ENCODE measurements around the gene LYPLAL1.

The LYPLAL1 gene

GRCh38 chr1:219160967-219161366 lies 12.7 kb upstream of the LYPLAL1 start:
- no peak overlapping the region for H3K27ac ChIP-seq (ENCODE audit: low read depth, low read length)
- no peak overlapping the region for H3K9ac ChIP-seq (ENCODE audit: low read length)
- H3K4me3 ChIP-seq (ENCODE audit: low read depth, low read length), result no peak overlapping the region
- WGBS (ENCODE audit: extremely low coverage, insufficient coverage, insufficient read length), result no CpG with 5 or more reads among the region's 2 CpGs
- H3K14ac ChIP-seq (ENCODE audit: low read length), result no peak overlapping the region
- H2BK120ac ChIP-seq (ENCODE audit: insufficient read depth, low read length, poor library complexity), result no peak overlapping the region
- H2BK12ac ChIP-seq (ENCODE audit: low read length), result no peak overlapping the region
- no peak overlapping the region for H2AFZ ChIP-seq (ENCODE audit: insufficient read depth, low read length, poor library complexity)
- no peak overlapping the region for H4K8ac ChIP-seq (ENCODE audit: low read depth, low read length)
- no peak for DNase-seq
- H2AK5ac ChIP-seq (ENCODE audit: low read length), result no peak overlapping the region
- H3K36me3 ChIP-seq (ENCODE audit: control insufficient read depth in 1 of 2, insufficient read depth in 2 of 2, low read length in 2 of 2), result no peaks in the 10 kb centered on the region
- H3K4me1 ChIP-seq (ENCODE audit: control insufficient read depth in 1 of 2, insufficient read depth in 2 of 2, low read length in 2 of 2), result no peaks in the 10 kb centered on the region
- H2BK5ac ChIP-seq (ENCODE audit: low read depth, low read length, poor library complexity), result no peak overlapping the region
- H3K23ac ChIP-seq (ENCODE audit: low read length), result no peak overlapping the region
- no peaks in the 10 kb centered on the region for H3K9me3 ChIP-seq (ENCODE audit: insufficient read depth, low read depth, low read length)
- H3K79me2 ChIP-seq (ENCODE audit: control insufficient read depth, insufficient read depth, low read length, poor library complexity), result no peaks in the 10 kb centered on the region
- no peak overlapping the region for H3K4ac ChIP-seq (ENCODE audit: low read depth, low read length)
- no peak overlapping the region for H4K91ac ChIP-seq (ENCODE audit: low read depth, low read length)
- no peaks in the 10 kb centered on the region for H3K79me1 ChIP-seq (ENCODE audit: low read length)
- H4K12ac ChIP-seq (ENCODE audit: low read depth, low read length), result no peak overlapping the region
- no peak overlapping the region for H3K4me2 ChIP-seq (ENCODE audit: low read length)
- H3K27me3 ChIP-seq (ENCODE audit: insufficient read depth, low read length), result no peaks in the 10 kb centered on the region
- H3K18ac ChIP-seq (ENCODE audit: low read length), result no peak overlapping the region

- H3K14ac ChIP-seq (ENCODE audit: low read length), result no peak overlapping the region
- no peak overlapping the region for H2AK5ac ChIP-seq (ENCODE audit: low read length)
- H3K4me2 ChIP-seq (ENCODE audit: low read length), result no peak overlapping the region
- H3K79me1 ChIP-seq (ENCODE audit: low read length), result no peaks in the 10 kb centered on the region
- H3K4me1 ChIP-seq (ENCODE audit: control insufficient read depth in 1 of 2, insufficient read depth in 2 of 2, low read length in 2 of 2), result no peaks in the 10 kb centered on the region
- H2BK120ac ChIP-seq (ENCODE audit: insufficient read depth, low read length, poor library complexity), result no peak overlapping the region
- H3K18ac ChIP-seq (ENCODE audit: low read length), result no peak overlapping the region
- H3K4ac ChIP-seq (ENCODE audit: low read depth, low read length), result no peak overlapping the region
- no peak overlapping the region for H3K4me3 ChIP-seq (ENCODE audit: low read depth, low read length)
- no peak for DNase-seq
- H4K91ac ChIP-seq (ENCODE audit: low read depth, low read length), result no peak overlapping the region
- H3K27me3 ChIP-seq (ENCODE audit: insufficient read depth, low read length), result no peaks in the 10 kb centered on the region
- no CpG with 5 or more reads among the region's 1 CpG for WGBS (ENCODE audit: extremely low coverage, insufficient coverage, insufficient read length)
- no peak overlapping the region for H3K23ac ChIP-seq (ENCODE audit: low read length)
- H2AFZ ChIP-seq (ENCODE audit: insufficient read depth, low read length, poor library complexity), result no peak overlapping the region
- no peaks in the 10 kb centered on the region for H3K9me3 ChIP-seq (ENCODE audit: insufficient read depth, low read depth, low read length)
- H3K36me3 ChIP-seq (ENCODE audit: control insufficient read depth in 1 of 2, insufficient read depth in 2 of 2, low read length in 2 of 2), result no peaks in the 10 kb centered on the region
- no peak overlapping the region for H3K9ac ChIP-seq (ENCODE audit: low read length)
- no peak overlapping the region for H4K12ac ChIP-seq (ENCODE audit: low read depth, low read length)
- H2BK12ac ChIP-seq (ENCODE audit: low read length), result no peak overlapping the region
- H2BK5ac ChIP-seq (ENCODE audit: low read depth, low read length, poor library complexity), result no peak overlapping the region
- no peak overlapping the region for H4K8ac ChIP-seq (ENCODE audit: low read depth, low read length)
- H3K79me2 ChIP-seq (ENCODE audit: control insufficient read depth, insufficient read depth, low read length, poor library complexity), result no peaks in the 10 kb centered on the region
- H3K27ac ChIP-seq (ENCODE audit: low read depth, low read length), result no peak overlapping the region
Measured at GRCh38 chr1:219161371-219161770, 12.3 kb upstream of the LYPLAL1 start.

- Histone ChIP-seq H3K27ac (ENCODE audit: low read depth, low read length) (no peak overlapping the region), H3K27me3 (ENCODE audit: insufficient read depth, low read length) (no peaks in the 10 kb centered on the region), H3K9me3 (ENCODE audit: insufficient read depth, low read depth, low read length) (no peaks in the 10 kb centered on the region), H3K79me2 (ENCODE audit: control insufficient read depth, insufficient read depth, low read length, poor library complexity) (no peaks in the 10 kb centered on the region), H2BK5ac (ENCODE audit: low read depth, low read length, poor library complexity) (no peak overlapping the region), H4K91ac (ENCODE audit: low read depth, low read length) (no peak overlapping the region), H2BK12ac (ENCODE audit: low read length) (no peak overlapping the region), H3K79me1 (ENCODE audit: low read length) (no peaks in the 10 kb centered on the region), H2AK5ac (ENCODE audit: low read length) (no peak overlapping the region), H3K4me2 (ENCODE audit: low read length) (no peak overlapping the region), H3K9ac (ENCODE audit: low read length) (no peak overlapping the region), H4K12ac (ENCODE audit: low read depth, low read length) (no peak overlapping the region), H2AFZ (ENCODE audit: insufficient read depth, low read length, poor library complexity) (no peak overlapping the region), H3K14ac (ENCODE audit: low read length) (no peak overlapping the region), H3K4me1 (ENCODE audit: control insufficient read depth in 1 of 2, insufficient read depth in 2 of 2, low read length in 2 of 2) (no peaks in the 10 kb centered on the region), H3K18ac (ENCODE audit: low read length) (no peak overlapping the region), H3K36me3 (ENCODE audit: control insufficient read depth in 1 of 2, insufficient read depth in 2 of 2, low read length in 2 of 2) (no peaks in the 10 kb centered on the region), H4K8ac (ENCODE audit: low read depth, low read length) (no peak overlapping the region), H3K23ac (ENCODE audit: low read length) (no peak overlapping the region), H2BK120ac (ENCODE audit: insufficient read depth, low read length, poor library complexity) (no peak overlapping the region), H3K4ac (ENCODE audit: low read depth, low read length) (no peak overlapping the region), H3K4me3 (ENCODE audit: low read depth, low read length) (no peak overlapping the region)
- DNase-seq, result no peak
- no CpG with 5 or more reads among the region's 4 CpGs for WGBS (ENCODE audit: extremely low coverage, insufficient coverage, insufficient read length)
Measured at GRCh38 chr1:219163401-219163954, 10.2 kb upstream of the LYPLAL1 start.

- Histone ChIP-seq H2BK5ac (ENCODE audit: low read depth, low read length, poor library complexity) (no peak overlapping the region), H2BK12ac (ENCODE audit: low read length) (no peak overlapping the region), H3K4me1 (ENCODE audit: control insufficient read depth in 1 of 2, insufficient read depth in 2 of 2, low read length in 2 of 2) (no peaks in the 10 kb centered on the region), H3K4ac (ENCODE audit: low read depth, low read length) (no peak overlapping the region), H3K79me1 (ENCODE audit: low read length) (peaks cover 4% of the 10 kb centered on the region), H2BK120ac (ENCODE audit: insufficient read depth, low read length, poor library complexity) (no peak overlapping the region), H3K79me2 (ENCODE audit: control insufficient read depth, insufficient read depth, low read length, poor library complexity) (peaks cover 3% of the 10 kb centered on the region), H4K8ac (ENCODE audit: low read depth, low read length) (no peak overlapping the region), H3K9me3 (ENCODE audit: insufficient read depth, low read depth, low read length) (no peaks in the 10 kb centered on the region), H4K12ac (ENCODE audit: low read depth, low read length) (no peak overlapping the region), H3K18ac (ENCODE audit: low read length) (no peak overlapping the region), H3K4me2 (ENCODE audit: low read length) (no peak overlapping the region), H3K36me3 (ENCODE audit: control insufficient read depth in 1 of 2, insufficient read depth in 2 of 2, low read length in 2 of 2) (no peaks in the 10 kb centered on the region), H2AFZ (ENCODE audit: insufficient read depth, low read length, poor library complexity) (no peak overlapping the region), H3K27ac (ENCODE audit: low read depth, low read length) (no peak overlapping the region), H3K9ac (ENCODE audit: low read length) (no peak overlapping the region), H3K27me3 (ENCODE audit: insufficient read depth, low read length) (no peaks in the 10 kb centered on the region), H4K91ac (ENCODE audit: low read depth, low read length) (no peak overlapping the region), H3K4me3 (ENCODE audit: low read depth, low read length) (no peak overlapping the region), H3K23ac (ENCODE audit: low read length) (no peak overlapping the region), H2AK5ac (ENCODE audit: low read length) (no peak overlapping the region), H3K14ac (ENCODE audit: low read length) (no peak overlapping the region)
- WGBS (ENCODE audit: extremely low coverage, insufficient coverage, insufficient read length), result no CpG with 5 or more reads among the region's 1 CpG
- DNase-seq, result peak in 1 of 2 donors; percentile 44
Measured at GRCh38 chr1:219171192-219171935, 2.3 kb upstream of the LYPLAL1 start.

All from trophoblast cell (in vitro differentiated cells and primary cell).